ENCODE measurements around the gene DAPK1.

The DAPK1 gene

DNA sequence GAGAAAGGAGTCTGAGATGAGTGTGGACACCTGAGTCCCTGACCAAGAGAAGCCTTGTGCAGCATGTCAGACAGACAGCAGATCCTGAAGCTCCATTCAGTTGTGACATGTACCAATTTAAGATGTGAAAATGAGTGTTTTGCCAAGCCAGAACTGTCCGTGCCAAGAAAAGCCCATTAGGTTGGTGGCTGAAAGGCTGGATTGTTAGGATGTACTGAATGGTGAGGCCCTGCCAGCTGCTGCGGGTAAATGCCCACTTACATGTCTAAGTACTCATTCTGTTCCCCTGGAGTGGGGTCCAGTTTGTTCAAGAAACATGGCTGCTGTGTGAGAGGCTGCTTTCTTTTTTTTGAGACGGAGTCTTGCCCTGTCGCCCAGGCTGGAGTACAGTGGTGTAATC lies 14.6 kb downstream of the DAPK1 start:
- TF ChIP-seq, protein P1, sequence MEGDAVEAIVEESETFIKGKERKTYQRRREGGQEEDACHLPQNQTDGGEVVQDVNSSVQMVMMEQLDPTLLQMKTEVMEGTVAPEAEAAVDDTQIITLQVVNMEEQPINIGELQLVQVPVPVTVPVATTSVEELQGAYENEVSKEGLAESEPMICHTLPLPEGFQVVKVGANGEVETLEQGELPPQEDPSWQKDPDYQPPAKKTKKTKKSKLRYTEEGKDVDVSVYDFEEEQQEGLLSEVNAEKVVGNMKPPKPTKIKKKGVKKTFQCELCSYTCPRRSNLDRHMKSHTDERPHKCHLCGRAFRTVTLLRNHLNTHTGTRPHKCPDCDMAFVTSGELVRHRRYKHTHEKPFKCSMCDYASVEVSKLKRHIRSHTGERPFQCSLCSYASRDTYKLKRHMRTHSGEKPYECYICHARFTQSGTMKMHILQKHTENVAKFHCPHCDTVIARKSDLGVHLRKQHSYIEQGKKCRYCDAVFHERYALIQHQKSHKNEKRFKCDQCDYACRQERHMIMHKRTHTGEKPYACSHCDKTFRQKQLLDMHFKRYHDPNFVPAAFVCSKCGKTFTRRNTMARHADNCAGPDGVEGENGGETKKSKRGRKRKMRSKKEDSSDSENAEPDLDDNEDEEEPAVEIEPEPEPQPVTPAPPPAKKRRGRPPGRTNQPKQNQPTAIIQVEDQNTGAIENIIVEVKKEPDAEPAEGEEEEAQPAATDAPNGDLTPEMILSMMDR (IDR thresholded peaks at IDR 0.05; ENCODE audit: poor library complexity, severe bottlenecking) = no peak
- no peak for DNase-seq (ENCODE audit: low spot score)
- Histone ChIP-seq H3K4me3 (ENCODE audit: severe bottlenecking) (no peak overlapping the region), H3K27me3 (ENCODE audit: insufficient read depth, poor library complexity, severe bottlenecking) (no peaks in the 10 kb centered on the region), H3K36me3 (ENCODE audit: low read depth) (no peaks in the 10 kb centered on the region), H3K4me1 (ENCODE audit: insufficient read depth, poor library complexity, severe bottlenecking) (no peaks in the 10 kb centered on the region), H3K9me3 (ENCODE audit: severe bottlenecking) (no peaks in the 10 kb centered on the region), H3K27ac (ENCODE audit: poor library complexity, severe bottlenecking) (no peak overlapping the region)
- ATAC-seq (ENCODE audit: low read depth) = no peak

DNA sequence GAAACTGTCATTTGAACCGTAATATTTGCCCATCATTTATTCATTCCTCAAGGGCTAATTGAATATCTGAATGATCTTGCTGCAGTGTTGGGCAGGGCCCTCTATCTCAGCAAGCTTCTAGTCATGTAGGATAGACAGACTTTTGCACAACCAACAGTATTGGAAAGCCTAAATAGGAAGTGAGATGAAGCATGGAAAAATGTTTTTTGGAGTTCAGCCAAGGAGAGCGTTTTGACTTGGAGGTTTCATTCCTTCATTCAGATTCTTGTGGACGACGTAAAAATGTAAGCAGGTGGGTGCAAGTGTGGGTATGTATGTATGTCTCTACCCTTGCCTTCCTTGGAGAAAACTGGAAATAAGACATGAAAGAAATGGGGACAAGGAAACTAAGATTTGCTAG lies 15.5 kb downstream of the DAPK1 start:
- Histone ChIP-seq H3K36me3 (ENCODE audit: low read depth) (no peaks in the 10 kb centered on the region), H3K4me3 (ENCODE audit: severe bottlenecking) (no peak overlapping the region), H3K27me3 (ENCODE audit: insufficient read depth, poor library complexity, severe bottlenecking) (no peaks in the 10 kb centered on the region), H3K27ac (ENCODE audit: poor library complexity, severe bottlenecking) (no peak overlapping the region), H3K4me1 (ENCODE audit: insufficient read depth, poor library complexity, severe bottlenecking) (no peaks in the 10 kb centered on the region), H3K9me3 (ENCODE audit: severe bottlenecking) (no peaks in the 10 kb centered on the region)
- ATAC-seq (ENCODE audit: low read depth) (no peak), DNase-seq (ENCODE audit: low spot score) (no peak)
- TF ChIP-seq, protein P1 (IDR thresholded peaks at IDR 0.05; ENCODE audit: poor library complexity, severe bottlenecking) = no peak

GRCh38 chr9:87513880-87514535 lies 16.3 kb downstream of the DAPK1 start:
- DNase-seq (ENCODE audit: low spot score) (no peak), ATAC-seq (ENCODE audit: low read depth) (no peak)
- TF ChIP-seq, protein P1 (IDR thresholded peaks at IDR 0.05; ENCODE audit: poor library complexity, severe bottlenecking) = no peak
- Histone ChIP-seq H3K9me3 (ENCODE audit: severe bottlenecking) (no peaks in the 10 kb centered on the region), H3K27me3 (ENCODE audit: insufficient read depth, poor library complexity, severe bottlenecking) (no peaks in the 10 kb centered on the region), H3K4me3 (ENCODE audit: severe bottlenecking) (no peak overlapping the region), H3K36me3 (ENCODE audit: low read depth) (no peaks in the 10 kb centered on the region), H3K4me1 (ENCODE audit: insufficient read depth, poor library complexity, severe bottlenecking) (no peaks in the 10 kb centered on the region), H3K27ac (ENCODE audit: poor library complexity, severe bottlenecking) (no peak overlapping the region)

DNA sequence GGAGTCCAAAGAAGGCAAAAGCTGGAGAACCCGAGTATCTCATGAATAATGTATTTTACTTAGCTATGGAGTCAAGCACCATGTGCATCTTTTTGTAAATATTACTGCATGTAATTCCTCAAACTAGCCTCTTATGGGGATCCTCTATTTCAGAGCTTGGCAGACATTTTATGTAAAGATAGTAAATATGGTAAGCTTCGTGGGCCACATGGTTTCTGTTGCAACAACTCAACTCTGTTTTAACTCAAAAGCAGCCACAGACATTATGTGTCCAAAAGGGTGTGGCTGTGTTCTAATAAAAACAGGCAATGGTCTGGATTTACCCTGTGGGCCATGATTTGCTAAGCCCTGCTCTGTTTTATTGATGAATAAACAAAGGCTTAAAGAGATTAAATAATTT lies 17.3 kb downstream of the DAPK1 start:
- ATAC-seq (ENCODE audit: low read depth) (no peak), DNase-seq (ENCODE audit: low spot score) (no peak)
- no peaks in the 10 kb centered on the region for H3K4me1 ChIP-seq (ENCODE audit: insufficient read depth, poor library complexity, severe bottlenecking)
- no peak overlapping the region for H3K27ac ChIP-seq (ENCODE audit: poor library complexity, severe bottlenecking)
- no peak overlapping the region for H3K4me3 ChIP-seq (ENCODE audit: severe bottlenecking)
- H3K27me3 ChIP-seq (ENCODE audit: insufficient read depth, poor library complexity, severe bottlenecking) = no peaks in the 10 kb centered on the region
- H3K9me3 ChIP-seq (ENCODE audit: severe bottlenecking) = no peaks in the 10 kb centered on the region
- H3K36me3 ChIP-seq (ENCODE audit: low read depth) = no peaks in the 10 kb centered on the region
- TF ChIP-seq, protein P1 (IDR thresholded peaks at IDR 0.05; ENCODE audit: poor library complexity, severe bottlenecking) = no peak

DNA sequence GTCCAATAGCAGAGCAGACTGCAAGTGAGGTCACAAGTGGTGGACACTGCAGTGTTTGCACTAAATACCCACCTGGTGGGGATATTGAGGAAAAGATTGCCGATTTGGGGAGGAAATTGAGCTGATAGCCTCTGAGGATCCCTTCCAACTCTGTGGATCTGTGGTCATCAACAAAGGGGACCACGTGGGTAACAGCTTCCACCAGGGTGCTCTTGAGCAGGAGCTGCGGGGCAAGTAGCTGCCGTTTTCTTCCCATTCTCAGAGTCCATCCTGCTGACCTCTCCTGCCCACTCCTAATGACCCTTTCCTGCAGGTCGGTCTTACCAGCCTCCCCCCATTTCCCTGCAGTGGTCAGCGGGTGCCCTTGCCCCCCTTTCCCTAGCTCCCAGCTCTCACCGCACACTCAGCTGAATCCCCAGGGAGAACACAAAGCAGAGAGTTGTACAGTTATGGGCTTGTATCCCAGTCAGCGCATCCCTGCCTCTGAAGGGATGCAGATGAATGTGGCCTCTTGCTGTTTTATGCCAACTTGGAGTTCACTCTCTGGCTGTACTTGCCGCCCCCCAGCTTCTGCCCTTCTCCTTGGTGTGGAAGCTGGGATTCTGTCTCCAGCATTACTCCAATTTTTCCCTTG lies 18.0 kb downstream of the DAPK1 start:
- DNase-seq (ENCODE audit: low spot score) = no peak
- no peak for ATAC-seq (ENCODE audit: low read depth)
- Histone ChIP-seq H3K4me1 (ENCODE audit: insufficient read depth, poor library complexity, severe bottlenecking) (no peaks in the 10 kb centered on the region), H3K36me3 (ENCODE audit: low read depth) (no peaks in the 10 kb centered on the region), H3K4me3 (ENCODE audit: severe bottlenecking) (no peak overlapping the region), H3K9me3 (ENCODE audit: severe bottlenecking) (no peaks in the 10 kb centered on the region), H3K27ac (ENCODE audit: poor library complexity, severe bottlenecking) (no peak overlapping the region), H3K27me3 (ENCODE audit: insufficient read depth, poor library complexity, severe bottlenecking) (no peaks in the 10 kb centered on the region)
- TF ChIP-seq, protein P1 (IDR thresholded peaks at IDR 0.05; ENCODE audit: poor library complexity, severe bottlenecking) = no peak

Measured in RWPE2 (cell line).